Mucosa of gallbladder (tissue), 1 donor: ENCODE results near the gene ESYT2. TPM values are rescaled to one million over a fixed set of nuclear protein-coding genes. Genes with fewer than 3 reads are reported as not detected.
A peak's percentile ranks its signal among the peaks of the same experiment; 100 is the strongest.

Experiments used
- DNase-seq: peaks from one replicate; pipeline ENCODE4 v3.0.0-alpha.2; 2020; ENCODE audit warnings: low spot score
- total RNA-seq: library from RNA; stranded (reverse); gene quantifications from one replicate; pipeline ENCODE4 v1.2.1, GENCODE V29; 2021
- donor health status: DM: no; HTN: no; CAD: no.

The ESYT2 gene
- total RNA-seq, 1 donor from 2014 or later = 62.6 TPM

DNA sequence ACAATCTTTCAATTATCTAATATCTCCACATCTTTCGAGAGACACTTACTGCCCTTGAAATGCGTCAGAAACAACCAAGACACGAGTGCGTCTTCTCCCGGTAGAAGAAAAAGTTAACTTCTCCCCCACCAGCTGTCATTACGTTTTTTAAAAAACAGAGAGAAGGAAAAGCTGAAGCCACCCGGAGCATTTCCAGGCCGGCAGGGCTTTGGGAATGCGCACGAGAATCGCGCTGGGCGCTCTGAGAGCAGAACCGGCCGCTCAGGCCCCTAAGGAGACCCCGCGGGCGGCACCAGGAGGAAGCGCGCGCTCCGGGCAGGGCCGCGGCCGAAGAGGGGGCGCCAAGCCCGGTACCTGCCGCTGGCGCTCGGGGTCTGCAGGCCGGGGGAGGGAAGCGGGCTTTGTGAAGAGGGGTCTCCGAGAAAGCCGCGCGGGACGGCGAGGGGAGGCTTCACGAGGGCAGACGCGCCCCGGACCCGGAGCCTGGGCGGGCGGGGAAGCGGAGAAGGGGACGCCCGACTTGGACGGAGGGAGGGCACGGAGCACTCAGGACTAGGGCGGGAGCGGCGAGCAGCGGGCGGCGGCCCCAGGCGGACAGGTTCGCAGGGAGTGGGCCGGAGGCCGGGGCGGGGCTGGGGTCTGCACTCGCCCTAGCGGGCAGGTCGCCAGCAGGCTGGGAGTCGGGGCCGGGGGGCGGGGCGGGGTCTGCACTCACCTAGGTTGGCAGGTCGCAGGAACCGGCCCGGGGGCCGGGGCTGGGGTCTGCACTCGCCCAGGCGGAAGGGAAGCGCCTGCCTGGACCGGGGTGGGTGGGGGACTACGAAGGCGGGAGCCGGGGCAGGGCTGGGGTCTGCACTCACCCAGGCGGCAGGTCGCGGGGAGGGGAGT is 932 bp downstream of the ESYT2 start:
- peak; percentile 39 for DNase-seq

DNA sequence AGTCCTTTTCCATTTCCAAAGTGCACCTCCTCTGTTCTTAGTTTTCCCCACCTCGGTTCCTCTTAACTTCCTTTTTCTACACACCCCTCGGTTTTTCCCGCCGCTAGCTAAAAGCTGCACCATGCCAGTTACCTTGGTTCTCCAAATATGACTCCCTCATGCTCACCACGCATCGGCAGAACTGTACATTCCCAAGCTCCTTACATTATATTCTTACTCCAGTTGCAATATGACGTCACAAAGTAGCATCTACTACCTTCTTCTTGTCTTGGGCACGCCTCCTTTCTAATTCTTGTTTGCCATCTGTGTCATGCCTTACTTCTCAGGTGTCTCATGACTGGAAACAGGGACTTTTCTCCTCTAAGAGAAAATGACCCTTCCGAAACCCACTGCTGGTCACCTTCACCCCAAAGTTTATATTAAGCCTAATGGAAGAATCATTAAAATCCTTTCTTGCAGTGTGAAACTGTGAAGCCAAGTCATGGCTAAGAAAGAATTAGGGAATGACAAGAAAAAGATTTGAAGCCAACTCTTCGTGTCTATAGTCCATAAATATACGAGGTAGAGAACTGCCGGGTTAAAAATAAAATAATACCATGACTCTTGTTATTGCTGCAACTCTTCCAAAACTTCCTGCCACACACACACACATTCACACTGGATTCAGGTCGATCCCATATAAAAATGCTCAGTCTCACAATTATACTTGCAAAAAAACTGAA is 1.7 kb downstream of the ESYT2 start:
- DNase-seq = no peak

DNA sequence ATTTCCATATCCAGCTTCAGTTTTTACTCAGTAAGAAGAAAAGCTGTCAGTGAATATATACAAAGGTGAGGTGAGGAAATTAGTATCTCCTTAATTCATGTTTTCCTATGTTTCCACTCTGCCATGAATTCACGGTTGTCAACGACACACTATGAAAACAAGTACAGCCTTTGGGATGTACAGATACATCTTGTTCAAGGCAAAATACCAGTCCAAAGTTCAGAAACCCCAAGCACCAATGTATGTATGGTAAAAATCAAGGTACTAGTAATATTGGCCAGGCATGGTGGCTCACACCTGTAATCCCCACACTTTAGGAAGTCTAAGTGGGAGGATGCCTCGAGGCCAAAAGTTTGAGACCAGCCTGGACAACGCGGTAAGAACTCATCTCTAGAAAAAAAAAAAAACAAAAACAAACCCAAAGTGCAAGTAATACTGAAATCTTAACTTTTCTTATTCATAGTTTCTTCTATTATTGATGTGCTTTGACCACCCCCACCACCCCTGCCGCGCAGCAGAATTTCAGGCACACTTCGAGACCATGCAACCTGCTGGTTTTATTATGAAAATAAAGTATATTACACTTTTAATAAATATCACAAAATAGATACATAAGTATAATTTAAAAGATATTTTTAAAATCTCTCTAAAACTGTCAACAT is 3.5 kb downstream of the ESYT2 start:
- no peak for DNase-seq

DNA sequence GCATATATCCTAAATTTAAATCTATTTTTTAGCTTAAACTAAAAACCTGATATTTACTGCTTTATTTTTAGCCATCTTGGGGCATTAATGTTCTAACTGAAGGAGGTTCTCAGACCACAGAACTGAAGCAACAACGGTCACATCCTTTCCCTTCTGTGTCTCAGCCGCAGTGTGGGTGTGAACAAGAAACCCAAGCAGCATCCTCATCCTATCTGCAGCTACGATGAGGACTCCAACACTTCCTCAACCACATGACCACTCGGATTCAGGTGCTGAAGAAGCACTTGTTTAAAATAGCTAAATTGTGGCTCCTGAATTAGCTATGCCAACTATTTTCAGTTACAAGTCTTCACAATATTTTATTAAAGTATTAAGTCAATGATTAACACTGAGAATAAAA is 5.3 kb downstream of the ESYT2 start:
- no peak for DNase-seq

DNA sequence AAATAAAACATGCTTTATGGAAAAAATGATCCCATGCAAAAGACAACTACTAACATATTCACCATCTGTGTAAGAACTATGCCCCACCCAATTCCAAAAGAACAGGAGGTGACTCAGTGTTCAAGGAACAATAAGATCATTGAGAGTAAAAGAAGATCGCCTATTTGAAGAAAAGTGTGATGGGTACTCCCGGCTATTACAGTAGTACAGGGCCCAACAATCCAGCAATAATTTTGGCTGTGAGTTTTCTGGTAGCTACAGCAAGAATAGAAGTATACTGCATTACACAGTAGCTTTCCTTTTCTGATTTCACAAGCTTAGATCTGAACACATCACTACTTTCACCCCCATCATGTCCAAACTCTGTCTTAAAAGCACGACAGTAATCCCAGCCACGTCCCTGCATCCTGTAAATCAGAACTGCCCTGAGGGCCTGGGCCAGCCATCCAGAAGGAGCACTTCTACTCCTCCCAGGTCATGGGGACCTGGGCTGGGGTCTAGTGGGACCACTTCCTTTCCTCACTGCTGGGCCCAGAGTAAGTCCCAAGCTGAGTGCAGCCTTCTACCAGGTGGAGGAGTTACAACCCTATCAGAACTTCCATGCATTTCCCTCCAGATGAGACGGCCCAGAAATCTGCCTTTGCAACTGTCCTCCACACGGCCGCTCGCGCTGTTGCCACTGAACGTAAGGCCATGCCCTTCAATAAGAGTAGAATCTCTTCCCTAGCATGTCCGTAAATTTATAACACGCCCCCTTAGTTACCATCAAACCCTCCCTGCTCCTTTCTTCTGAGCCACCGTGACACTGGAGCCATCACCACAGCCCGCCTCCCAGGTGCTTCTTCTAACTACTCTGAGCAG is 7.9 kb downstream of the ESYT2 start:
- DNase-seq = no peak

DNA sequence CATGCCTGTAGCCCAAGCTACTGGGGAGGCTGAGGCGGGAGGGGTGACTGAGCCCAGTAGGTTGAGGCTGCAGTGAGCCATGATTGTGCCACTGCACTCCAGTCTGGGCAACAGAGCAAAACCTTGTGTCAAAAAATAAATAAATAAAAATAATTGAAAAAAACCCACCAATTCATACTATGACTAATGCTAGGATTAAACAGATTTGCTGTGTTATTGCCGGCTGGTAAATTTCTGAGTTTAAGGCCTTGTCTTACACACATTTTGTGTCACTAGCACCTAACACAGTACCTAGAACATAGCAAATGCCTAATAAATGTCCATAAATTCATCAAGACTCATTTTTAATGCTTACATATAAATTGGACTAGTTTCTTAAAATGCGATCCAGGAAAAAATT is 8.7 kb downstream of the ESYT2 start:
- DNase-seq = no peak

DNA sequence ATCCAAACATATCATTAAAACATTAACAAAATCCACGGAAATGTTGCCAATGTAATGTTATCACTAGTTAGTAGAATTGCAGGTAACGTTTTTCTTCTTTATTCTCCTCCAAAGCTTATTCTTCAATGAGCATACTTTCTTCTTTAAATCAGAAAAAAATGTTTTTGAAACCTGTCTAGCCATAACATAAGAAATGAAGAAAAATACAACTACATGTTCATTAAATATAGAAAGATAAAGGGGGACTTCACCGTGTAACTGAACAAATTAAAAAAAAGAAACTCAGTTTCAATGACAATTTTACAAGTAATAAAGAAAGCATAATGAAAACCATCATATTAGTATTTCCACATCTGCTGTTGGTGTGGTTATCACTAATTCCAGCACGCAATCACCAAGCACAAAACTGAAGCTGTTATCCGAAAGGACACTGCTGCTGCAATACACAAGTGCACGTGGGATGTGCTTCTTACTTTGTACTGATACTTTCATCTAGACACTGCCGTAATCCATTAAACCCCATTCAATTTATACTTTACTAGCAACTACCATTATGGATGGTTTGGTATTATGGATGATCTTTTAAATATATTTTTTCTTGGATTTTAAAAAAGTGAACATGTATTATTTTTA is 9.6 kb downstream of the ESYT2 start:
- no peak for DNase-seq

DNA sequence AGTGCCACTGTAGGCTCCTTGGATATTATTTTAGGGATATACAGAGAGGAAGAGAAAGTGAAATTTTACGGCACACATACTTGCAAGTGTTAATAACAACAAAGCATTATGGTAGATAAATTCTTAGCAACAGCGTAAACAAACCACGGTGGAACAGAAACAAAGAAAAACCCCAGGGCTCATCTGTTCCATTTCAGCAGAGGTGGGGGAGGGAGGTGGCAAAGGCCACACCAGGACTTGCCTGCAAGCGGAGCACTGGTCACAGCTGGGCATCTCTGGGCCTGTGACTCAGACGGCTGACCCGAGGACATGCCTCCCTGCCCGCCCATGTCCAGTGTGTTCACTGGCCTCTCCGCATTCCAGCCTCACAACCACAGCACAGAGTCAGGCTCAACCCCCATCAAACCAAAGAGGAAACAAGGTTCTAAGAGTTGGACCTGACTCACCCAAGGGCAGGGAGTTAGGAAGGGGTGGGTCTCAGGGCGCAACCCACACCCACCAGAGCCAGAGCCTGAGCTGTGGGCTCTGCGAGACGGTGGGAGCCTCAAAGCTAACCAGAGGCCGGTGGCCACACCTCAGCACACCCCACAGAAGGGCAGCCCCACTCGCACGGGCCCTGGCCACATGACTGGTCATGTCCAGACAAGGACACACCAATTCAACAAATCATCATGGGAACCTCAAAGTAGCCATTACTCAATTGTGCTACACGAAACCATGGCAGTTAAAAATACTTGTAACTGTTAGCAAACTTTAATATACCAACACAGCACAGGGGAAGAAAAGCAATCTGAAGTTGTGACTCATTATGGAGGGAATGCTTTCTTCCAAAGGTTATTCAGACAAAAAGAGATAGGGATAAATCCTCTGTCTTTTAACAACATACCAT is 10.7 kb downstream of the ESYT2 start:
- DNase-seq = peak; percentile 81

DNA sequence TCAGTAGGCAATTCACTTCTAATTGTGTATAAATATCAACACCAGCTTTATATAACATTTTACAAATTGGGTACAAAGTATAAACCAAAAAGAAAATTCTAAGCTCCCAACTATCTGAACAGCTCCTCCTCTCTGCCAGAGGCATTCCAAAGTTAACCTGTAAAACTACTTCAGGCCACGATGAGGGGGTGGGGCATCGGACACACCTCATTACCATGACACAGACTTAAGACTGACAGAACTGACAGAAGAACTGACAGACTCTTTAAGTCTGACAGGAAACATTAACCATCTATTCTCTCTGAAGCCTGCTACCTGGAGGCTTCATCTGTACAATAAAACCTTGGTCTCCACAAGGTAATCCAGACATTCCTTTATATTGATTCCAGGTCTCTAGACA is 12.3 kb downstream of the ESYT2 start:
- no peak for DNase-seq

DNA sequence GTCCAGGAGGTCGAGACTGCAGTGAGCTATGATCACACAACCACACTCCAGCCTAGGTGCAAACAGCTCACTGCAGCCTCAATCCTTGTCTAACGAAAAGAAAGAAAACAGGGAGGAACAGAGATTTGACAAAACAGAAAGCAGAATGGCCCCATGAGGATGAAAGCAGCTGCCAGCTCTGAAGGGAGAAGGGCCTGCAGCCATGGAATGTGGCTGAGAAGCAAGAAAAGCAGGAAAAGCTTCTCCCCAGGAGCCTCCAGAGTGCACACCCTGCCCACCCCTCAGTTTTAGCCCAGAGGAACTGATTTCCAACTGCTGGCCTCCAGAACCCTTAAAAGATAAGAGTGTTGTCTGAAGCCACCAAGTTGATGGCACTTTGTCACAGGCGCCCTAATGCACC is 13.0 kb downstream of the ESYT2 start:
- DNase-seq = no peak

DNA sequence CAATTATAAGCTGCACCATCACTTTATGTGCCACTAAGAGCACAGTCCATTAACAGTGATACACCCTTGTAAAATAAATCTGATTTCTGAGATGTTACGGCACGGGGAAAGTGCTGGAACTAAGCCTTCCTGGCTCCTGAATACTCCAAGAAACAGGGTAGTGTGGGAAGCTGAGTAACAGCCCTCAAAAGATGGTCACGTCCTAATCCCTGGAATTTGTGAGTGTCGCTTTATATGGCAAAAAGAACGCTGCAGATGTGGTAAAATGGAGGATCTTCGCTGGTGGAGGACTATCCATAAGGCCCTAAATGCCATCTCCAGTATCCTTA is 13.5 kb downstream of the ESYT2 start:
- DNase-seq = no peak

DNA sequence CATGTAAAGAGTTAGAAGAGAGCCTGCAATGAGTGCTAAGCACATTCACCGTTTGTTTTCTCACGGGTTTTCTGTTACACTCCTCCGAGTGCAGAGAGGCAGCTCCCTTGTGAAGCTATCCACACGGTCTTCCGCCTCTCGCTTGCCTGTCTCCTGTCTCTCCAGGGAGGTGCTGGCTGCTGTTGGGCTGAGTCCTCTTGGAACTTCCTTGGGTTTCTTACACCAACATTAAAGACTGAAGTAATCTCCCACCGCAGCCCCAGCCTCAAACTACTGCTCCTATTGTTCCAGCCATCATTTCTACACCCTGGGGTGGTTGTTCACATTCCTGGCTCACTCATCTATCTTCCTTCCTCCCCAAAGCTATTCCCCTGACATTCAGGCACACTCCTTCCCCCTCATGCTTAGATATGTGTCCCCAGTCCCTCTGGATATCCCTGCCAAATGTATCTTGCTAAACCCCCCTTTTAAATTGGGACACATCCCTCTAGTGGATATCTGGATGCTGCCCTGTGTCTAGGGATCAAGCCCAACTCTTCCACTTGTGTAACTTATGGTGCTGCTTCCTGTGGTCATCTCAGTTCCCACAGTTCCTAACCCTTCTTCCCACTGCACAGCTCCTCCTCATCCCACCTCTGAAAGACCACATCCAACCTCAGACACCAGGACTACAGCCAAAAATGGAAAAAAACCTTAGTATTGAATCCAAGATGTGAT is 14.1 kb downstream of the ESYT2 start:
- no peak for DNase-seq

DNA sequence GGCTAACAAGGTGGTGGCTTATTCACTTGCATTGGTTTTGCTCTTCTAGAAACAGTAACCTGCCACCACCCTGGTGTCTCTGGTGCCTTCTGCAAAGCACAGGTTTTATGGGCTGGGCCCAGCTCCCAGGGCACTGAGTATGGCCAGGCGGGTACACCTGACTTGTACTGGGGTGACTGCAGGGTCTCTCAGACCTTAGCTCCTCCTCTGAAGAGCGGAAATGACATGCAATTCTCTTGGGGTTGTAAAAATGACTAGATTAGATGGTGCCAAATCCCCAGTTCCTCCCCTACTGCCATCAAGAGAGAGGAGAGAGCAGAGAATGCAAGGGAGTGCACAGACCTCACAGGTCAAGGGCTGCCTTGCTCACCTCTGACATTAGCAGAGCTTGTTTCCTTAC is 14.7 kb downstream of the ESYT2 start:
- no peak for DNase-seq

DNA sequence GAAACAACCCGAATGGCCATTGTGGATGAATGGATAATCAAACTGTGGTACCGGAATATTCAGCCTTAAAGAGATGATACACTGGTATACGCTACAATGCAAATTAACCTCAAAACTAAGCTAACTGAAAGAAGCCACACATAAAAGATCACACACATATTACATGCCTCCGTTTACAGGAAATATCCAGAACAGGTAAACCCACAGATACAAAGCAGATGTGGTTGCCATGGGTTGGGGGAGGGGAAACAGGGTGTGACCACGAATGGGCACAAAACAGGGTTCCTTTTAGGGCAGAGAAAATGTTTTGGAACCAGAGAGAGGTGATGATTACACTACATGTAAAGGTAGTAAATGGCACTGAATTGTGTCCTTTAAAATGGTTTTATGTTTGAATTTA is 16.6 kb downstream of the ESYT2 start:
- no peak for DNase-seq

DNA sequence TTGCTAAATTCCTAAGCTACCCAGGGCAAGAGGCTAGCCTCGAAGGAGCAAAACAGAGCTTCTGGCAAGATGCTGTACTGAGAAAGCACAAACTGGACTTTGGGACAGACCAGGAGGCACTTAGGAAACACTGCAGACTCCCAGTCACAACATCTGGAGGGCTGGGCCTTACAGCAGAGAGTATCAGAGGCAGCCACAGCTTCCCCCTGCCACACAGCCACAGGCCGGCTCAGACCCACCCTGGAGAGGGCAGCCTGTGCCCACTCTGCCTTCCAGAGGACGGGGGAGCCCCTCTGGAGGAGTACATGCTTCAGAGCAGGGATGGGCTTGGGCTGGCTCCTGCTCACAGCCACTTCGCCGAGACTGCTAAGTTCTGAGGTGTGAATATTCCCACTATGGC is 17.4 kb downstream of the ESYT2 start:
- DNase-seq = no peak

DNA sequence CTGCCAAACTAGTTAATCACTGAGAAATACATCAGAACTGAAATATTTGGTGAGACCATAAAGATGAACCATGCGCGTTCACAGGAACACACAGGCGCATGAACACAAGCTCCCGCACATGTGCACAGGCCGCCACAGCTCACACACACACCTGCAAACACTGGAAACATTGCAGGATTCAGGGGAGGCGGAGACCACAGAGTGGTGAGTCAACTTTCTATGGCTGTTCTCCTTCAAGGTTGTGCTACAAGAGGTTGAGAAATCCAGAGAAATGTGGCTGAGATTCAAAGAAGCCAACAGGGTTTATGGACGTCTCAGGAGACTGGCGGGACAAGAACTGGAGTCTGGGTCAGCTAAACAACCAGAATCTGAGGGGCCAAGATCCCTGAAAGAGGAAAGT is 17.8 kb downstream of the ESYT2 start:
- no peak for DNase-seq

DNA sequence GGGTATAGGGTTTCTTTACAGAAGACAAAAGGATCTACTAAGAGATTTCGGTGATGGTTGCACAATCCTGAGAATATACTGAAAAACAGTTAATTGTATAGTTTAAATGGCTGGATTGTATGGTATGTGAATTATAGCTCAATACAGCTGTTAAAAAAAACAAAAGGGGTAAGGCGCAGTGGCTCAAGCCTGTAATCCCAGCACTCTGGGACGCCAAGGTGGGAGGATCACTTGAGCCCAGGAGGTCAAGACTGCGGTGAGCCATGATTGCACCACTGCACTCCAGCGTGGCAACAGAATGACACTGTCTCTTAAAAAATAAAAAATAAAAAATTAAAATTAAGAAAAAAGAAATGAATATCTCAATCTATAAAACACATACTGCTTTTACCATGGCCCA is 18.5 kb downstream of the ESYT2 start:
- DNase-seq = no peak

DNA sequence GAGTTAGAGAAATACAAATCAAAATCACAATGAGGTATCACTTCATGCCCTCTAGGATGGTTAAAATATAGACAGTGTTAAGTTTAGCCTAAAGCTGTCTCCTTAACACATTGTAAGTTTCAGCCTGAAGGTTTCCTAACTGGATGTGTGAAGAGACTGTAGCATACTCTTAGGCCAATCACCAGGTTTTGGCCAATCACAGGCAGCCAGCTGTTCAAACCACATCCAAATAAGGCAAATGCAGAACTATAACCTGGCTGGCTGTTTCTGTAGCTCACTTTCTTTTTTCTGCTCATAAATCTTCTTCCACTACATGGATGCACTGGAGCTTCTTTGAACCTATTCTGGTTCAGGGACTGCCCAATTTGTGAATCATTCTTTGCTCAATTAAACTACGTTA is 19.7 kb downstream of the ESYT2 start:
- no peak for DNase-seq

DNA sequence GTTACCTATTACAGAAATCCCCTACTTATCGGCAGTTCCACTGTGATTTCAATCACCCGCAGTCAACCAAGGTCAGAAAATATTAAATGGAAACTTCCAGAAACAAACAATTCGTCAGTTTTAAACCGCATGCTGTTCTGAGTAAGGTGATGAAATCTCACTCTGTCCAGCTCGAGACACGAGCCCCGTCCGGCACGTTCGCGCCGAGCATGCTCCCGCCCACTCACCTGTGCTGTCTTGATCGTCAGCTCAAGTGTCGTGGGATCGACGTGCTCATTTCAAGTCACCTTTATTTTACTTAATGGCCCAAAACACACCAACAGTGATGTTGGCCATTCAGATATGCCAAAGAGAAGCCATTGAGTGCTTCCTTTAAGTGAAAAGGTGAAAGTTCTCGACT is 21.2 kb downstream of the ESYT2 start:
- no peak for DNase-seq

DNA sequence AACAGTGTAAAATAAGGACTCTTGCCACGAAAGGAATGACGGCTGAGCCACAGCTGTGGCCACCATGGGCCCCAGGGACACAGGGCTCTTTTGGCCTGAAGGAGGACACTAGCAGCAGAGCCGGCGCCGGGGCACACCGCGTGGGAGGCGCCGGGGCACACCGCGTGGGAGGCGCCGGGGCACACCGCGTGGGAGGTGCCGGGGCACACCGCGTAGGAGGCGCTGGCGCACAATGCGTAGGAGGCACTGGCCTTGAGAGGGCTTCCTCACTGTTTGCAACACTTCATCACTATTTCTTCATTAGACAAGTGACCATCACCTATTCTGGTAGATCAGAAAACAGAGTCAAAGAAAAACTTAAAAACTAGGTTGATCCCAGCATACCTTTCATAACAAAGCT is 23.4 kb downstream of the ESYT2 start:
- DNase-seq = no peak
